ENCODE results near the gene GGA1.

GRCh38 chr22:37616201-37617083, 7.8 kb downstream of the GGA1 start:
- TF ChIP-seq POLR2AphosphoS5 (IDR thresholded peaks at IDR 0.05; ENCODE audit: low read depth, low read length) (no peak), POLR2A (IDR thresholded peaks at IDR 0.05; ENCODE audit: low read depth, low read length) (no peak)
